Endothelial cell of umbilical vein (primary cell): ENCODE data around the gene IGHMBP2. TPM values are rescaled to one million over a fixed set of nuclear protein-coding genes. Genes with fewer than 3 reads are reported as not detected.

ENCODE experiments used
- BruUV-seq: library from RNA; stranded (reverse); fragments of 400-500 nt; replicated peaks from 2 replicates; lab custom pipeline; 2021; lab: Mats Ljungman, UMichigan
- CTCF ChIA-PET: fragments of 300-600, 350-600 bp; sonication (Branson Sonifier 250); formaldehyde crosslinking; loops from one replicate; lab custom pipeline; 2021; ENCODE audit warnings: antibody characterized with exemption, inconsistent platforms; lab: Charles Lee
- POLR2A ChIA-PET: fragments of 300-600, 350-600 bp; sonication (Branson Sonifier 250); formaldehyde crosslinking; loops from one replicate; lab custom pipeline; 2021; ENCODE audit warnings: antibody characterized with exemption, inconsistent platforms; lab: Charles Lee
- DNase-seq: peaks from one replicate; pipeline ENCODE4 v3.0.0-alpha.2; 2011; ENCODE audit warnings: low read depth, low spot score
- FAIRE-seq: peaks from 2 replicates; lab custom pipeline; 2011; peaks lifted over from hg19 to GRCh38; lab: Jason Lieb, UNC
- H2AFZ ChIP-seq: 2 replicates; pipeline ENCODE4 v1.6.0; 2012; ENCODE audit warnings: low read depth, low read length, control low read depth, inconsistent platforms
- H3K27ac ChIP-seq: 2 replicates; pipeline ENCODE4 v1.5.1; 2011; ENCODE audit warnings: low read depth, mild to moderate bottlenecking, control low read depth, low read length, moderate library complexity; ENCODE audit not compliant: insufficient read depth
- H3K27me3 ChIP-seq, 2 experiments: 2 replicates each; pipeline versions ENCODE4 v1.6.0 to v1.6.1; 2011; ENCODE audit warnings: low read length in 2 of 2, mixed read lengths in 1 of 2; ENCODE audit not compliant: control insufficient read depth in 2 of 2, insufficient read depth in 2 of 2
- H3K36me3 ChIP-seq, 2 experiments: 2 replicates in 1 of 2; 3 replicates in 1 of 2; pipeline ENCODE4 v1.5.1; 2011; ENCODE audit warnings: low read length in 2 of 2, mild to moderate bottlenecking in 1 of 2, moderate library complexity in 1 of 2; ENCODE audit not compliant: control insufficient read depth in 2 of 2, insufficient read depth in 2 of 2; ENCODE audit errors: extremely low read depth in 1 of 2
- H3K4me1 ChIP-seq: 3 replicates; pipeline ENCODE4 v1.5.1; 2011; ENCODE audit warnings: mild to moderate bottlenecking, low read length; ENCODE audit not compliant: control insufficient read depth, insufficient read depth; ENCODE audit errors: extremely low read depth
- H3K4me2 ChIP-seq: 2 replicates; pipeline ENCODE4 v1.6.1; 2011; ENCODE audit warnings: low read length, control low read depth, mixed read lengths; ENCODE audit not compliant: insufficient read depth
- H3K4me3 ChIP-seq, 3 experiments: fragments of 200-600 bp in 1 of 3; sonication (generic), shearing (Covaris generic) in 1 of 3; replicated peaks in 1 of 3; 2 replicates each; pipeline ENCODE4 v1.5.1; 2011 to 2016; ENCODE audit warnings: control low read depth in 3 of 3, low read length in 3 of 3, mild to moderate bottlenecking in 2 of 3, inconsistent platforms in 1 of 3, low read depth in 1 of 3, moderate library complexity in 1 of 3; ENCODE audit not compliant: insufficient read depth in 1 of 3
- H3K79me2 ChIP-seq: 2 replicates; pipeline ENCODE4 v1.6.0; 2012; ENCODE audit warnings: low read length, inconsistent platforms; ENCODE audit not compliant: control insufficient read depth, insufficient read depth
- H3K9ac ChIP-seq: replicated peaks from 2 replicates; pipeline ENCODE3; 2011; ENCODE audit warnings: low read length, control low read depth; ENCODE audit not compliant: insufficient read depth; ENCODE audit errors: extremely low read depth
- H3K9me1 ChIP-seq: replicated peaks from 3 replicates; pipeline ENCODE4 v1.6.0; 2011; ENCODE audit warnings: mild to moderate bottlenecking, low read length; ENCODE audit not compliant: control insufficient read depth, insufficient read depth; ENCODE audit errors: extremely low read depth
- H3K9me3 ChIP-seq: replicated peaks from 2 replicates; pipeline ENCODE4 v1.5.1; 2012; ENCODE audit warnings: low read length, inconsistent platforms; ENCODE audit not compliant: control insufficient read depth, insufficient read depth
- H4K20me1 ChIP-seq: replicated peaks from 2 replicates; pipeline ENCODE3; 2011; ENCODE audit warnings: mild to moderate bottlenecking, low read length; ENCODE audit not compliant: control insufficient read depth, insufficient read depth; ENCODE audit errors: extremely low read depth
- EZH2 ChIP-seq: IDR thresholded peaks from 2 replicates; pipeline ENCODE4 v1.6.1; 2012; ENCODE audit warnings: borderline replicate concordance, low read depth, mild to moderate bottlenecking, moderate library complexity, low read length, inconsistent platforms; ENCODE audit not compliant: severe bottlenecking
- FOS ChIP-seq: IDR thresholded peaks from 2 replicates; pipeline ENCODE4 v1.6.1; 2011; ENCODE audit warnings: mild to moderate bottlenecking, low read length, moderate library complexity, borderline replicate concordance; ENCODE audit not compliant: insufficient read depth
- GATA2 ChIP-seq: IDR thresholded peaks from 2 replicates; pipeline ENCODE4 v1.7.0; 2011; ENCODE audit warnings: low read depth, mild to moderate bottlenecking, moderate library complexity, mixed read lengths, low read length; ENCODE audit not compliant: insufficient read length, insufficient read depth
- MAX ChIP-seq: IDR thresholded peaks from 2 replicates; pipeline ENCODE4 v1.6.1; 2011; ENCODE audit not compliant: insufficient read depth, insufficient read length
- MYC ChIP-seq: IDR thresholded peaks from one replicate; pipeline ENCODE4 v1.6.1; 2011; ENCODE audit warnings: mild to moderate bottlenecking, low read depth, low read length
- POLR2A ChIP-seq: IDR thresholded peaks from 2 replicates; pipeline ENCODE4 v1.6.1; 2012; ENCODE audit warnings: low read depth, mild to moderate bottlenecking, control low read depth, low read length
- dilution Hi-C: fragments of 300-500 bp; cut with MboI; formaldehyde crosslinking; loops from one replicate; pipeline ENCODE4 v1.15.0; 2019; ENCODE audit warnings: low sequenced_read_pairs; ENCODE audit not compliant: extremely low pct_ligation_motif_present
- intact Hi-C: fragments of 100-400 bp; cut with micrococcal nuclease; formaldehyde crosslinking; loops from one replicate; pipeline ENCODE4 v1.10.0; 2022
- polyA plus RNA-seq, 4 experiments: library from polyadenylated mRNA; depleted of rRNA in 3 of 4; stranded (reverse) in 3 of 4; unstranded in 1 of 4; fragments of >200 nt; gene quantifications; 2 replicates each; pipeline versions ENCODE4 v1.2.1 to v1.2.3, GENCODE V29; 2011 to 2012; ENCODE audit warnings: missing spikeins in 1 of 4
- total RNA-seq: library from RNA; stranded (reverse); gene quantifications from 2 replicates; pipeline ENCODE4 v1.2.3, GENCODE V29; 2021
- TF ChIP-seq, protein P1 (sequence below), 2 donors: IDR thresholded peaks; 1 replicate in 1 of 2; 2 replicates in 1 of 2; pipeline ENCODE4 v1.5.1; 2011; ENCODE audit warnings: low read length in 2 of 2, mild to moderate bottlenecking in 2 of 2, moderate library complexity in 2 of 2, control low read depth in 1 of 2, inconsistent platforms in 1 of 2, low read depth in 1 of 2; ENCODE audit not compliant: insufficient read depth in 1 of 2; ENCODE audit errors: extremely low read depth in 1 of 2

IGHMBP2 gene
- total and polyA plus RNA-seq, 2 donors (not counting 3 experiments of a cell fraction or from before 2014, with no cell fraction given): 10.9 to 25.1 TPM

- H3K27me3 ChIP-seq: peaks cover 4 to 21% of the 10 kb centered on the region in 2 experiments
- TF ChIP-seq, protein P1, sequence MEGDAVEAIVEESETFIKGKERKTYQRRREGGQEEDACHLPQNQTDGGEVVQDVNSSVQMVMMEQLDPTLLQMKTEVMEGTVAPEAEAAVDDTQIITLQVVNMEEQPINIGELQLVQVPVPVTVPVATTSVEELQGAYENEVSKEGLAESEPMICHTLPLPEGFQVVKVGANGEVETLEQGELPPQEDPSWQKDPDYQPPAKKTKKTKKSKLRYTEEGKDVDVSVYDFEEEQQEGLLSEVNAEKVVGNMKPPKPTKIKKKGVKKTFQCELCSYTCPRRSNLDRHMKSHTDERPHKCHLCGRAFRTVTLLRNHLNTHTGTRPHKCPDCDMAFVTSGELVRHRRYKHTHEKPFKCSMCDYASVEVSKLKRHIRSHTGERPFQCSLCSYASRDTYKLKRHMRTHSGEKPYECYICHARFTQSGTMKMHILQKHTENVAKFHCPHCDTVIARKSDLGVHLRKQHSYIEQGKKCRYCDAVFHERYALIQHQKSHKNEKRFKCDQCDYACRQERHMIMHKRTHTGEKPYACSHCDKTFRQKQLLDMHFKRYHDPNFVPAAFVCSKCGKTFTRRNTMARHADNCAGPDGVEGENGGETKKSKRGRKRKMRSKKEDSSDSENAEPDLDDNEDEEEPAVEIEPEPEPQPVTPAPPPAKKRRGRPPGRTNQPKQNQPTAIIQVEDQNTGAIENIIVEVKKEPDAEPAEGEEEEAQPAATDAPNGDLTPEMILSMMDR (IDR thresholded peaks at IDR 0.05; ENCODE audit: extremely low read depth in 1 of 2, insufficient read depth in 1 of 2, low read depth in 1 of 2, low read length in 2 of 2): no peak
- TF ChIP-seq MAX: no peak
- no peak for TF ChIP-seq MYC
- TF ChIP-seq EZH2: no peak
- TF ChIP-seq FOS: no peak
- TF ChIP-seq GATA2: no peak
- no peak for TF ChIP-seq POLR2A
- no peaks in the 10 kb centered on the region for H3K9me1 ChIP-seq
- H4K20me1 ChIP-seq: no peaks in the 10 kb centered on the region
- FAIRE-seq (no peak), DNase-seq (no peak)
- no peak overlapping the region for H2AFZ ChIP-seq
- intact Hi-C loops (no loop called here), dilution Hi-C loops (no loop called here)
- H3K27ac ChIP-seq: no peak overlapping the region
- H3K4me3 ChIP-seq: no peak overlapping the region
- no peaks in the 10 kb centered on the region for H3K36me3 ChIP-seq
- no peak overlapping the region for H3K4me2 ChIP-seq
- ChIA-PET CTCF (interaction anchor here (1.1 kb wide), 1 partner anchor 17 kb away, joined by 5 read pairs; no protein-coding TSS in a partner anchor), POLR2A (no interaction called here)
- no peak overlapping the region for H3K9ac ChIP-seq
- no TSS peak for BruUV-seq
- H3K79me2 ChIP-seq: no peaks in the 10 kb centered on the region
- no peaks in the 10 kb centered on the region for H3K4me1 ChIP-seq
- H3K9me3 ChIP-seq: no peaks in the 10 kb centered on the region
Observed at GRCh38 chr11:68983801-68984200, 80.1 kb downstream of the IGHMBP2 start.
